GM20000 (cell line): Measurements from ENCODE around the gene COL7A1.

Experiments used
- DNase-seq: peaks from one replicate; pipeline ENCODE4 v3.0.0; 2012; ENCODE audit warnings: low spot score
- CTCF ChIP-seq: IDR thresholded peaks from 2 replicates; pipeline ENCODE4 v1.5.1; 2012; ENCODE audit warnings: mild to moderate bottlenecking, control low read depth; ENCODE audit errors: extremely low read depth, missing control alignments

The COL7A1 gene

DNA sequence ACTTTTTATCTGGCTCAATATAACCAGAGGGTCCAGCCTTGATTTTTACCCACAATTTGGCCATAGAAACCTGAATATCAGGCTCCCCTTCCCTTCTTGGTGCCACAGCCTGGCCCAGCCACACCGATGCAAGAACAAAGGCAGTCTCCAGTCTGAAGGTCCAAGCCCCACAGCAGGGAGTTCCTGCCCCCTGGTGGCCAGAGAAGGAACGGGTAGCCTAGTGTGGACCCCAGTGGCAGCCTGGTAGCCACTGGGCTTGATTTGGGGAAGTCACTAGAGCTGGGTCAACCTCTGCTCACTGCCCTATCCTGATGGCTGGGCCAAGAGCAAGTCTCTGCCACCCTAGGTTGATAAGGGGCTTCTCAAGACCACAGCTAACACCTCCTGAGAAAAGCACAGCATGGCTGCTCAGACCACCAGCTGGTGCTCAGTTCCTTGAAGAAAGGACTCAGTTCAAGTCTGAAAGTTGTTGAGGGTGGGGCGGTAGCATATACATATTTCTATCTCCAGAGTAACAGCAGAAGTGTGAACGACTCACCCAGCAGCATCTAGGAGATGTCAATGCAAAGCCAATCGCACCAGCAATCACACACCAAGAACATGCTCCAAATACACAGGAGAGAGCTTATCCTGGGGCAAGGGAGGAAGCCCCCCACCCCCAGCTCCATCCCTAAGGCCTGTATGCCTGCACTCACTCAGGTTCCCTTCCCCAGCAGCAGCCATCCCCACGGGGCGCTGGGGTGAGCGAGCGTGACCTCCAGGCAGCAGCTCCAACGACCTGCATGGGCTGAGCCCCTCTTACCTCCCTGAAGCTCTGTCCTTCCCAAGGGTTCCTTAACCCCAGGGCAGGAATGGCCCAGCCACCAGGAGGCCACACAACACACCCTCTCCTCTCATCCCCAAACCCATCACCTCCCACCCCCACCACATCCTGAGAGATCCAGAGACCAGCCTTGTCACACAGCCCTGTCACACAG is 46.1 kb downstream of the COL7A1 start:
- DNase-seq = peak; percentile 72
- peak; percentile 87 for TF ChIP-seq CTCF

GRCh38 chr3:48548126-48548525 is 47.0 kb downstream of the COL7A1 start:
- no peak for DNase-seq
- no peak for TF ChIP-seq CTCF

- no peak for TF ChIP-seq CTCF
- DNase-seq = no peak
These were observed 48.8 kb downstream of the COL7A1 start for GRCh38 chr3:48546203-48546829.

DNA sequence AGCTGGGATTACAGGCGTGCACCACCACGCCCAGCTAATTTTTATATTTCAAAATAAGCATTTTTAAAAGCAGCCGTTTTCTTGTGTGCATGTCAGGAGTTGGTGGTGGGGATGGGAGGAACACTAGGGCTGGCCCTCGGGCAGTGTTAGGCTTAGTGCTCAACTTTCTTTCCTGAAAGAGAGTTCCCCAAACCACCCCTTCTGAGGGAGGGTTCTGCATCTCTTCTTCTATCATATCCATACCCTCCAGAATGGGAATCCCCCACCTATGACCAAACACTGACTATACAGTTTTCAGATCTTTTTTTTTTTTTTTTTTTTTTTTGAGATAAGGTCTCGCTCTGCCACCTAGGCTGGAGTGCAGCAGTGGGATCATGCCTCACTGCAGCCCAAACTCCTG is 51.0 kb downstream of the COL7A1 start:
- no peak for DNase-seq
- no peak for TF ChIP-seq CTCF

GRCh38 chr3:48543271-48543866 is 51.8 kb downstream of the COL7A1 start:
- DNase-seq = no peak
- TF ChIP-seq CTCF = no peak

GRCh38 chr3:48538451-48538850 is 56.7 kb downstream of the COL7A1 start:
- DNase-seq = no peak
- TF ChIP-seq CTCF = no peak

DNA sequence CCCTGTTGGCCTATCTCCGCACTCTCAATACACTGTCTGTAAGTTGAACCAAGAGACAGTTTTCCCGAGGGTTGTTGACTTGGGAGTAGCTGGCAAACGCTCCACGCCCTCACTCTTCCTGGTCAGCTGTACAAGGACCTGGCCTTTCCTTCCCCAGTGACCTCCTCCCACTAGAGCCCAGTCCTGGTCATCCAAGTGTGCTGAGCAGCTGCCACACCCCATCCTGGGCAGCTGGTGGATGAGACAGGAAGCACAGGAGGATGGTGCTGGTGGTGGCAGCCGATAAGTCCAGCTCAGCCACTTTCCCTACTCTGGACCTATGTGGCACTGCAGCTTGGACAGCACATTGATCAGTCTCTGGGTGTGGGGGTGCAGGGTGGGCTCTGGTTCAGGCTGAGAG is 58.3 kb downstream of the COL7A1 start:
- no peak for TF ChIP-seq CTCF
- DNase-seq = no peak
